DMS114 treated with DMSO at 0.1 percent for 48 hours (cell line): ENCODE data around the gene FAM240B.

Experiments used
- DNase-seq: peaks from one replicate; lab custom pipeline; 2025; ENCODE audit not compliant: unreplicated experiment; lab: John Stamatoyannopoulos, UW

Gene FAM240B

DNA sequence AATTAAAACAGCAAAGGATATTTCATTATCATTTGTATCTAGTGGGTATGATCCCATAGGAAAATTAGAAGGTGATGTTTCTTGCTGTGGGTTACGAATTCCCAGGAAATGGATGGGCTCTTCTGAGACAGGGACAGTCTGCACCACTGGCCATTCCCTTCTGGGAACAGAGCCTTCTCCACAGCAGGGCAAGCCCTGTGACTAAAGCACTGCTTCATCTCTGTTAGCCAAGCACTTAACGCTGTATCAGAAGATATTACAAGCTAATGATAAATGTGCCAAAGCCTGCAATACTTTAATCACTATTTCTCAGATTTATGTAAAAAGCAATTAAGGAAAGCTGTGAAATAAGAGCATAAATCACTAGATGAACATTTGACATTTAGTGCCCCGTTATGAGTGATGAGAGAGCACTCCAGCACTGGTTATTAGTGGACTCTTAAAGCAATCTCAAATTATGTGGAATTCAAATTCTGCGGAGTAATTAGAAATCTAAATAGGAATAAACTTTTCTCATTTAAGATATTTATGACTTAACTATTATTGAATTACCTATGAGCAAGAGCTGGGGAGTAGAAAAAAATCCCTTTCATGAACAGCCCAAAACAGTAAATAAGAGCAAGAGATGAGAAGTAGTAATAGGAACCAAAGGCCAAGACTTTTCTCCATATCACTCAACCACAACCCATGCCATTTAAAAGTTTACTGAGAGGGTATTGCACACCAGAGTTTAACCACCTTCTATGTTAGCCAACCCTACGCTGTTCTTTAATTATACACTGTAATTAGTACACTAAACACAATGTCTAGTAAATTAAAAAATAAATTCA is 49.2 kb downstream of the FAM240B start:
- DNase-seq: no peak

DNA sequence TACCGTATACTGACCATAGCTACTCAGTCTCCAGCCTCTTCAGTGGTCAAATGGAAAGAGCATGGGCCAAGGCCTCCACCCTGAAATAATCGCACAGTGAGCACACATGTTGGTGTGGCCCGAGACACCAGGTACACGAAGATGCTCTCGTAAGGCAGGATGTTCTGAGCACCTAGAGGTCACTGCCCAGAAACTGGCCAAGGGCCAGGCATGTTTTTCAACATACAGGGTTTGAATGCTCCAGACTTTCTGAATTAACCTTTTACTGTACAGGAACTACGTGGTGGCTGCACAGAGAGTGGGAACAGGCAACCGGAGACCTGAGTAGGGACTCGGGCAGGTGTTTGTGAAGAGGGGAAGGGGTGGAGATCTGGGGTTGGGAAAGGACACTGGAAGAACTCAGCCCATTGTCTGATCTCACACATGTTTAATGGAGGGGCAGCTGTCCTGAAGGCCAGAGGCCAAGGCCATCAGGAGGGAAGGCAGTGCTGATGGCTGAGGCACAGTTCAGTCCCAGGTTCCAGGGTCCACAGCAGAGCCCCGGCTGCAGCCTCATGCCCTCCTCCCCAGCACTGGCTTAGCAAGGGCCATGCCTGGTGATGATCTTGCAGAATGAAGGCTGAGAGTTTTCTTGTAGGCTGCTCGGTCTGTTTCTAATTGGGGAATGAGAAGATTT is 51.0 kb downstream of the FAM240B start:
- no peak for DNase-seq

DNA sequence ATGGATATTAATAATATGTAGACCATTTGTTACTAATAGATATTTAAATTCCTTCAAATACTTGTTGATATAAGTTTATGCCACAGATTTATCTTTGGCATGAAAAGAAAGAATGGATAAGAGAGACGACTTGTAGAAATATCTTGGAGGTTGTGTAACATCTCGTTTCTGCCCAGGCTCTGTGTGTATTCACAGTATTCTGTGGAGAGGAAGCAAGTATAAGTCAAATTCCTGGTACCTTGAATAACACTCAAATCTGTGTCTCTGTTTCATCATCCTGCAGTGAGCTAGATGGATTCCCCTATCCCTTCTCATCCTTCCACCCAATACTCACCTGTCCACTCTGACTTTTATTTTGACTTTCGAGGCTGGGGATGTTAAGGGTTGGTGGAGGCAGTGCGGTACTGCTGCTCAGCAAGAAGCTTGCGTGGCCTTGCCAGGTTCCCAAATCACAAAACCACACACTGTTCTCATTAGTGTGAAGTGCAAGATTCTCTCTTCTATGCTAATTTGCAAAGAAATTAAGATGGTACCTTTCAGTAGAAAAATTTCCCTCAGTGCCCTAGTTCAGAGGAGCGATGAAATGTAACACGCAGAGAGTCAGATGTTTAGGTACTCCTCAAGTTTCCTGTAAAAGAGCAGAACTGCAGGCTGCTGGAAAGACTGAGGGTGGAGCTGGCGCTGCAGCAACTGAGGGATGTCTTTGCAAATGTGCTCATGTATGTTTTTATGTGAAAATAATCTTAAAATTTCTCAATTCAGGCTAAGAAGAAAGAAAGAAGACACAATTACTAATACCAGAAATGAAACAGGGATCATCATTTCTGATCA is 57.0 kb downstream of the FAM240B start:
- DNase-seq: peak; percentile 9

DNA sequence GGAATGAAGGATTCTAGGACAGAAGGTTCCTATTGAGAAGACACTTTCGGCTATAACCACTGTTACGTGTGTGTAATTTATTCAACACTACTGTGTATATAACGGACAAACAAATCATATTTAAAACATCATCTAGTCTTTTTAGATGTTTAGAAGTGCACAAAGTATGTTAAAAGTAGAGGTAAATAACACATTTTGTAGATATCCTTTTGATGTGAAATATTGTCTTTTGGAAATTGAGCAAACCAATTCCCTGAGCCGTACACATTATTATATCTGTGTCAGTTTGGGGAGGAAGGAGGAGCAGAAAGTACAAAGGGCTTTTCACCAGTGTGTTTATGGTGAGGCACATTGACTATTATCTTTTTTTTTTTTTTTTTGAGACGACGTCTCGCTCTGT is 60.4 kb downstream of the FAM240B start:
- no peak for DNase-seq

DNA sequence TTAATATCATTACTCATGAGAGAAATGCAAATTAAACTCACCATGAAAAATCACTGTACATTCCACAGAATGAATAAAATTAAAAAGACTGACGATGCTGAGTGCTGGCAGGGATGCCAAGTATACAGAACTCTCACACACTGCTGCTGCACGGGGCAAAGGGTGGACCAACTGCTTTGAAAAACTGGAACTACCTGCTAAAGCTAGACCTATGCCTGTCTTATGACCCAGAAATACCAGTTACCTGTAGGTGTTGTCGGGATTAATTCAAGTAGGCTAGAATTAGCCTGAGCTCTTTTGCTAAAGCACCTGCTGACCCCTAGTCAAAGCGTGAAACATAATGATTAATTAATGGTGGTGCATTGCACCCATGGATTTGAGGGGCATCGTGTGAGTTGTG is 63.0 kb downstream of the FAM240B start:
- DNase-seq: no peak

DNA sequence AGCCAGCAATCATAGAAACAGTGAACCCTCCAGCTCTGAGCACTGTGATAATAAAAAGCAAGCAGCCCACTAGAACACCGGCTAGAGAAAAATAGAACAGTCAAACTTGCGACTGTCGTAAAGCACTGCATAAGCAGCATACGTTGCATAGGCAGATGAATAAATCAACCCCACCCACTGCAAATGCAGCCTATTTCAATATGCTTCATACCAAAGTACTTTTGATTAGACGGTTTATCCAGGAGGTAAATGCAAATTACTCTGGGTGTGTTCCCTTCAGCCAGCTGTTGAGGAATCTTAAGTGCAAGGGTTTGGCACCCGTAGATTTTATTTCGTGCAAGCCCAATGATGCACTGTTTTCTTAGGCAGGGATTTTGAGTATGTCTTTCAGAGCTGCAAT is 67.4 kb downstream of the FAM240B start:
- DNase-seq: no peak

DNA sequence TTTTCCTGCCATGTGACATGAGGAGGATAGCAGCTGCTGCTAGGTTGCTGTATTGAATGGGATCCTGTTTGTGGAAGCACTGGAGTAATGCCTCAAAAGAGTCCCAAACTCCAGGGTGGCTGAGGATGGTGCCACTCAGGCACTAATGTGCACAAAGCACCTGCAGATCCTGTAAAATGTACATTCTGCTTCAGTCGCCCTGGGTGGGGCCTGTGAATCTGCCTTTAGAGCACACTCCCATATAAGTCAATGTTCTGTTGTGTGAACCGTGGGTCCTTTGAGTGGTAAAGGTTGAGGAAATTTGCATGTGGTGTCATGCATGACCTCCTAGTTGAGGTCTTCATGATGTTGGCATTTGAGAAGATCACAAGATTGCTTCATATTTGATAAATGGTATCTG is 67.9 kb downstream of the FAM240B start:
- DNase-seq: no peak

DNA sequence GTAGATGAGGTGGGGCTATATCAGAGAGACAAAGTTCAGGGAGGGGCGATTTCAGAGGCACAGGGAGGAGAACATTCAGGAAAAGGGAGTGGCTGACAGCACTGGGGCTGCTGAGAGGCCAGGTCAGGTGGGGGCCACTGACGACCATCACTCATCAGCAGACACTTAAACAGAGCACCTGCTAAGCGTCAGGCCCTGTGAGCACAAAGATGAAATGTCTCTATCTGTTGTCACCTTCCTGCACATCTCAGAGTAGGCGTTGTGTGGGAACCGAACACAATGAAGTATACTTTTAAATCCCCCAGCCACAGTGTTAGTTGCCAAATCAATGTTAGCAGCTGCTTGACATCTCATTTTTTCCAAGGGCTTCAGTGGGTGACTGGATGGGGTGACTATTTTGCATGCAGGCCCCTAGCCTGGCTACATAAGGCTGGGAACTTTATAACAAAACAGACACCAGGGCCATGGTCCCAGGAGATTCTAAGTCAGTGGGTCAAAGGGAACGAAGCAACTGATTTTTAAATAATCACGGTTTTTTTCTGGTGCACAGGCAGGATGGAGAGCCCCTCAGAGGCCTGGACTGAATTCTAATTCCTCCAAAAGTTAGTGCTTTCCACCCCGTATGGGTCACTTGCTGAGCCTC is 68.4 kb downstream of the FAM240B start:
- no peak for DNase-seq

DNA sequence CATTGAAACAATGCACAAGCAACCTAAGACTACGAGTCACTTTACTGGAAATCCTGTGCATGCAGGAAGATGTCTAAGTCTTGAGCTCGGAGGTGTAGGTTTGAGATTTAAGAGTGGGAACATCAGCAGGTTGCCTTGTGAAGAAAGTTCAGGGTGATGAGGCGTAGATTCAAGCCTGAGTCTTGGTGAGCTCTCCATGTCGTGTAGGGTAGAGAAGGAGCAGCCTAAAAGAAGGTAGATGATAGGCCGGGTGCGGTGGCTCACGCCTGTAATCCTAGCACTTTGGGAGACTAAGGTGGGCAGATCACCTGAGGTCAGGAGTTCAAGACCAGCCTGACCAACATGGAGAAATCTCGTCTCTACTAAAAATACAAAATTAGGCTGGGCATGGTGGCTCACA is 69.4 kb downstream of the FAM240B start:
- no peak for DNase-seq

DNA sequence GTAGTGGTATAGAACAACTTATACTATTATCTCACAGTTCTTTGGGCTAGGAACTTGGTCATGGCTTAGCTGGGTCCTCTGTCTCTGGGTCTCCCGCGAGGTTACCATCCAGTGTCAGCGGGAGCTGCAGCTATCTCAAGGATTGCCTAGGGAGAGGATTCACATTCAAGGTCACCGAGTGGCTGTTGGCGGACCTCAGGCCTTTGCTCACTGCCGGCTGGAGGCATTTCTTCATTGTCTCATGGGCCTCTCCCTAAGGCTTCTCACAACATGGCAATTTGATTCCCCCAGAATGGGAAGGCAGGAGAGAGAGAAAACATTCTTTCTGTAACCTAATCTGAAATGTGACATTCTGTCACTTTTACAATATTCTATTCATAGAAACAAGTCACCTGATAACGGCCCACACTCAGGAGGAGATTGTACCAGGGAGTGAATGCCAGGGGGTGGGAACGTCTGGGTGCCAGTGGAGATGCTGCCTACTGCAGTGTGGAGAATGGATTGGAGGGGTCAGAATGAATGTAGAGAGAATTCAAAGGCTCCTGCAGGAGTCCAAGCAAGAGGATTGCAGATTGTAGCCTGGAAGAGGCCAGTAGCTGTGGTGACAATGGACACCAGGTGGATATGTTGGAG is 70.1 kb downstream of the FAM240B start:
- no peak for DNase-seq

DNA sequence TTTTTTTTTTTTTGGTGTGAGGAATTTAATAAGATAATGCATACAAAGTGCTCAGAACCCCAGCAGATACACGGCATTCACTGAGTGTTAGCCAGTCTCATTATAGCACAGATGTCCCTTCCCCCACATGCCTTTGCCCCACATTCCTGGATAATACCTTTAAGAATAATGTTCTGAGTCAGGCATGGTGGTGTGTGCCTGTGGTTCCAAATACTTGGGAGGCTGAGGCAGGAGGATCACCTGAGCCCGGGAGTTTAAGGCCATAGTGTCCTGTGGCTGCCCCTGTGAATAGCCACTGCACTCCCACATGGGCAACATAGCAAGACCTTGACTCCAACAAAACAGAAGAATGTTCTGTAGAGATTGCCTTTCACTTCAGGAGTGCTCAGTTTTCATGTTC is 75.3 kb downstream of the FAM240B start:
- no peak for DNase-seq
